KMS-11 (cell line): Measurements from ENCODE around the gene PCSK6.

Experiments
- H2AFZ ChIP-seq: fragments of 200-600 bp; sonication (generic); 2 replicates; pipeline ENCODE4 v1.6.1; 2016; ENCODE audit warnings: antibody characterized with exemption, mixed run types, low read depth
- H3K27ac ChIP-seq: fragments of 200-600 bp; sonication (generic); 2 replicates; pipeline ENCODE4 v1.6.1; 2016; ENCODE audit warnings: mild to moderate bottlenecking, mixed run types
- H3K27me3 ChIP-seq: fragments of 200-600 bp; sonication (generic); 2 replicates; pipeline ENCODE4 v1.6.1; 2017; ENCODE audit warnings: mild to moderate bottlenecking, low read depth, mixed run types, moderate library complexity; ENCODE audit not compliant: insufficient read depth
- H3K36me3 ChIP-seq: fragments of 200-600 bp; sonication (generic); 2 replicates; pipeline ENCODE4 v1.6.1; 2017; ENCODE audit warnings: mild to moderate bottlenecking, mixed run types; ENCODE audit not compliant: insufficient read depth
- H3K4me1 ChIP-seq: fragments of 200-600 bp; sonication (generic); 2 replicates; pipeline ENCODE4 v1.6.1; 2016; ENCODE audit warnings: mild to moderate bottlenecking, low read depth, mixed run types; ENCODE audit not compliant: poor library complexity, severe bottlenecking
- H3K4me2 ChIP-seq: fragments of 200-600 bp; sonication (generic); 2 replicates; pipeline ENCODE4 v1.7.0; 2016; ENCODE audit warnings: mild to moderate bottlenecking, mixed run types
- H3K4me3 ChIP-seq: fragments of 200-600 bp; sonication (generic); IDR thresholded peaks from 2 replicates; pipeline ENCODE4 v1.6.1; 2017; ENCODE audit warnings: low read depth, low read length, mixed read lengths; ENCODE audit not compliant: insufficient read depth
- H3K79me2 ChIP-seq: fragments of 200-600 bp; sonication (generic); 2 replicates; pipeline ENCODE4 v1.6.1; 2016; ENCODE audit warnings: low read depth, mixed run types; ENCODE audit not compliant: insufficient read depth
- H3K9ac ChIP-seq: fragments of 200-600 bp; sonication (generic); 2 replicates; pipeline ENCODE4 v1.6.1; 2016; ENCODE audit warnings: mild to moderate bottlenecking, mixed run types
- H4K20me1 ChIP-seq: fragments of 200-600 bp; sonication (generic); 2 replicates; pipeline ENCODE4 v1.6.1; 2016; ENCODE audit warnings: mild to moderate bottlenecking, mixed run types; ENCODE audit not compliant: insufficient read depth
- CTCF ChIP-seq: fragments of 200-600 bp; sonication (generic); conservative IDR thresholded peaks from 2 replicates; pipeline ENCODE4 v1.6.1; 2017; ENCODE audit warnings: low read depth, mild to moderate bottlenecking, antibody characterized with exemption, low read length, moderate library complexity, mixed read lengths

PCSK6 gene

GRCh38 chr15:101389362-101389761 is 100.1 kb downstream of the PCSK6 start:
- no peaks in the 10 kb centered on the region for H3K27me3 ChIP-seq
- no peak overlapping the region for H2AFZ ChIP-seq
- no peaks in the 10 kb centered on the region for H4K20me1 ChIP-seq
- no peak overlapping the region for H3K4me3 ChIP-seq
- H3K27ac ChIP-seq: no peak overlapping the region
- no peaks in the 10 kb centered on the region for H3K4me1 ChIP-seq
- no peak overlapping the region for H3K9ac ChIP-seq
- H3K79me2 ChIP-seq: no peaks in the 10 kb centered on the region
- TF ChIP-seq CTCF: no peak
- H3K4me2 ChIP-seq: no peak overlapping the region
- H3K36me3 ChIP-seq: no peaks in the 10 kb centered on the region

DNA sequence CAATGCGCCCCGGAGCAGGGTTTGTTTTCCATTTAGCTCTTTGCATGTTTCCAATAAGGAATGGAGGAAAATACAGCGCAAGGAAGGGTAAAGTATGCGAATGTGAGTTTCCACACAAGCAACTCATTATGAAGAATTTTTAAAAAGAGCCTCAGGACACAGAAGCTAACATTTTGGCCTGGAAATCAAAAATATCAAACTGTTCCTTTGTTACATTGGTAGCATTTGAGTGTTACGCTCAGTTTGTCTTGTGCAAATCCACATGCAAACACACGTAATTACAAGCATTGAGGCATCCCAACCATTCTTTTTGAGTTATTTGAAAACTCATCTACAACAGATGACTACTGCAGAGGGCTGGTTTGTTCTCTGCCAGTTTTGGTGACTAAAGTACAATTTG is 101.5 kb downstream of the PCSK6 start:
- H3K79me2 ChIP-seq: no peaks in the 10 kb centered on the region
- no peak overlapping the region for H2AFZ ChIP-seq
- H3K36me3 ChIP-seq: no peaks in the 10 kb centered on the region
- H3K4me3 ChIP-seq: no peak overlapping the region
- TF ChIP-seq CTCF: no peak
- H3K27ac ChIP-seq: no peak overlapping the region
- H4K20me1 ChIP-seq: no peaks in the 10 kb centered on the region
- no peaks in the 10 kb centered on the region for H3K4me1 ChIP-seq
- H3K27me3 ChIP-seq: no peaks in the 10 kb centered on the region
- H3K9ac ChIP-seq: no peak overlapping the region
- no peak overlapping the region for H3K4me2 ChIP-seq

GRCh38 chr15:101387574-101387973 is 101.9 kb downstream of the PCSK6 start:
- H3K79me2 ChIP-seq: no peaks in the 10 kb centered on the region
- no peak overlapping the region for H2AFZ ChIP-seq
- no peaks in the 10 kb centered on the region for H3K4me1 ChIP-seq
- H3K4me3 ChIP-seq: no peak overlapping the region
- H4K20me1 ChIP-seq: no peaks in the 10 kb centered on the region
- no peaks in the 10 kb centered on the region for H3K27me3 ChIP-seq
- no peak overlapping the region for H3K27ac ChIP-seq
- TF ChIP-seq CTCF: no peak
- no peak overlapping the region for H3K4me2 ChIP-seq
- no peak overlapping the region for H3K9ac ChIP-seq
- H3K36me3 ChIP-seq: no peaks in the 10 kb centered on the region

GRCh38 chr15:101386967-101387366 is 102.5 kb downstream of the PCSK6 start:
- Histone ChIP-seq H3K4me3 (no peak overlapping the region), H2AFZ (no peak overlapping the region), H3K4me1 (no peaks in the 10 kb centered on the region), H3K4me2 (no peak overlapping the region), H3K9ac (no peak overlapping the region), H3K27ac (no peak overlapping the region), H3K27me3 (no peaks in the 10 kb centered on the region), H3K36me3 (no peaks in the 10 kb centered on the region), H4K20me1 (no peaks in the 10 kb centered on the region), H3K79me2 (no peaks in the 10 kb centered on the region)
- no peak for TF ChIP-seq CTCF

- no peak overlapping the region for H2AFZ ChIP-seq
- H3K9ac ChIP-seq: no peak overlapping the region
- no peaks in the 10 kb centered on the region for H3K36me3 ChIP-seq
- H3K4me2 ChIP-seq: no peak overlapping the region
- H3K79me2 ChIP-seq: no peaks in the 10 kb centered on the region
- no peaks in the 10 kb centered on the region for H3K27me3 ChIP-seq
- TF ChIP-seq CTCF: no peak
- no peak overlapping the region for H3K4me3 ChIP-seq
- no peaks in the 10 kb centered on the region for H4K20me1 ChIP-seq
- H3K27ac ChIP-seq: no peak overlapping the region
- H3K4me1 ChIP-seq: no peaks in the 10 kb centered on the region
Measured at GRCh38 chr15:101386006-101386405, 103.5 kb downstream of the PCSK6 start.
